HepG2 (cell line): ENCODE results near the gene CYB5B.

Source experiments
- E2F5 ChIP-seq: sonication (generic); formaldehyde crosslinking; conservative IDR thresholded peaks from 2 replicates; pipeline ENCODE4 v1.4.0; 2020; ENCODE audit warnings: missing genetic modification reagents
- GTF2F1 ChIP-seq: fragments of 150-350 bp; IDR thresholded peaks from 2 replicates; pipeline ENCODE4 v1.6.1; 2014; ENCODE audit warnings: low read length
- ZBTB2 ChIP-seq: sonication (generic); formaldehyde crosslinking; IDR thresholded peaks from 2 replicates; pipeline ENCODE4 v1.8.0; 2022; ENCODE audit warnings: low read depth, missing genetic modification reagents

- TF ChIP-seq ZBTB2 (CRISPR knock-in tag), result no peak
- TF ChIP-seq GTF2F1, result no peak
- TF ChIP-seq E2F5, result no peak
Observed at GRCh38 chr16:69381231-69381630, 43.2 kb upstream of the CYB5B start.
